Activated CD4-positive, alpha-beta T cell treated with anti-CD3 and anti-CD28 coated beads for 48 hours (primary cell): ENCODE data around the gene OR8S1.

Experiments
- DNase-seq: peaks from one replicate; pipeline ENCODE4 v3.0.0-alpha.2; 2020

Gene OR8S1

DNA sequence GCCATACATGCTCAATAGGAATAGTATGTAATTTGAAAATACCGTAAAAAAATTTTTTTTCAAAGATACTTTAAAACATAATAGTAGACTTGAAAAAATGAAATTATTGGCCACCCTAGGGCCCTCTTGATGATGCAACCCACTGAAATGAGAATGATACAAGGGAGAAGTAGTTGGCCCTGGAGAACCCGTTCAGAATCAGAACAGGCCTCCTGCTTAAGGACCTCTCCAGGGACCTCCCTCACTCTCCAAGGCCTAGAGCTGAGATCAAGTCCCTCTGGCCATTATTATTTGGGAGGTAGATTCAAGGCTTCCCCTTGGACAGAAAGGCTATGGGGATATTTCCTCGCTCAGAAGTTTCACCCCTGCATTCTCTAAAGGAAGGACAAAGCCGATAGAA, 32.5 kb downstream of the OR8S1 start:
- DNase-seq, result no peak

GRCh38 chr12:48567731-48568130, 42.3 kb downstream of the OR8S1 start:
- no peak for DNase-seq

DNA sequence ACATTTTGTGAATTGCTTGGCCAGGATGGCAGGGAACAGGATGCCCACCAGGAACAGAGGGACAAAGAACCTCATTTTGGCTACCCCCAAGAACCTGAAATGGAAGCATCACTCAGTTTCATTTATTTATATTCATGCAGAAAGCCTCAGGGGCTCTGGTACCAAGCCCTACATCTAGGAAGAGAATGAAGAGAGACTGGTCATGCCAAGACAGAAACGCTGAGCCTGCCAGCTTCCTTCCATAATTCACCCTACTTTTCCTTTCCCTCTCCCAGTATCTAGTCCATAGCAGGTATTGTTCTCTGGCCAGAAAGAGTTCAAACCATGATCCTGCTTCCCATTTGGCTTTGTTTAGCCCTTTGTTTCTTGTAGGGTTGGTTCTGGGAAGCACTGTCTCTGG, 44.5 kb downstream of the OR8S1 start, which contains the start of gene LALBA:
TSS of gene LALBA (minus strand) at position 101 of the 400 bp plus-strand sequence. CDS start at position 75, 26 bp downstream.
- DNase-seq, result no peak

DNA sequence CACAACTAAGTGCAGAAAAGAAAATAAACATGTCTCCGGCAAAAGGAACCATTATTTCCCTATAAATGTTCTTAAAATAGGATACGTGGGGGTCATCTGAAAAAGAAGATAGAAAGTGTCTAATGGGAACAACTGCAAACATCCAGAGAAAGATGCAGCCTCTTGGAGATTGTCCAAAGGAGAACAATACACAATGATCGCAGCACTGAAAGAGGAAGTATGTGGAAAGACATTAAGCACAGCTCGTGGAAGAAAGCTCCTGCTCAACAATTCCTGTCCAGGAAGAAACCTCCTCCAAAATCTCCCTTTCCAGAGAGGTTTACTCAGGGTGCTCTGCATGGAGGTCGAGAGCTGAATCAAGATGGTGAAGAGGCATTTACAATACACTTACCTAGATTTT, 46.9 kb downstream of the OR8S1 start:
- DNase-seq, result no peak
